ENCODE results near the gene TRAF6. TPM values are rescaled to one million over a fixed set of nuclear protein-coding genes. Genes with fewer than 3 reads are reported as not detected.

The TRAF6 gene
- total RNA-seq, 3 donors from 2014 or later, result 11.5 to 19.9 (median 16.8) TPM

- DNase-seq (ENCODE audit: low spot score in 2 of 2), result no peak
- Histone ChIP-seq H3K27ac (no peak overlapping the region), H3K4me1 (peaks cover 5 to 15% of the 10 kb centered on the region in 2 donors), H3K27me3 (no peaks in the 10 kb centered on the region), H3K9me3 (no peaks in the 10 kb centered on the region), H3K4me3 (no peak overlapping the region), H3K36me3 (no peaks in the 10 kb centered on the region)
- intact Hi-C loops (cut with DNase I; ENCODE audit: low total_unique reads), result no loop called here
- TF ChIP-seq CTCF (IDR thresholded peaks at IDR 0.05), result no peak
Observed at GRCh38 chr11:36446135-36446534, 63.9 kb downstream of the TRAF6 start.

GRCh38 chr11:36443661-36444060, 66.4 kb downstream of the TRAF6 start:
- Histone ChIP-seq H3K27ac (no peak overlapping the region), H3K27me3 (no peaks in the 10 kb centered on the region), H3K9me3 (no peaks in the 10 kb centered on the region), H3K4me3 (no peak overlapping the region), H3K36me3 (no peaks in the 10 kb centered on the region), H3K4me1 (peaks cover 0 to 7% of the 10 kb centered on the region in 2 donors)
- intact Hi-C loops (cut with DNase I; ENCODE audit: low total_unique reads), result no loop called here
- no peak for TF ChIP-seq POLR2AphosphoS5 (IDR thresholded peaks at IDR 0.05)
- TF ChIP-seq CTCF (IDR thresholded peaks at IDR 0.05), result no peak
- no peak for TF ChIP-seq POLR2A (IDR thresholded peaks at IDR 0.05)
- DNase-seq (ENCODE audit: low spot score in 2 of 2), result no peak

- Histone ChIP-seq H3K27ac (no peak overlapping the region), H3K9me3 (no peaks in the 10 kb centered on the region), H3K4me1 (no peaks in the 10 kb centered on the region), H3K27me3 (no peaks in the 10 kb centered on the region), H3K36me3 (no peaks in the 10 kb centered on the region), H3K4me3 (no peak overlapping the region)
- intact Hi-C loops (cut with DNase I; ENCODE audit: low total_unique reads), result no loop called here
- no peak for TF ChIP-seq CTCF (IDR thresholded peaks at IDR 0.05)
- no peak for TF ChIP-seq POLR2A (IDR thresholded peaks at IDR 0.05)
- no peak for TF ChIP-seq POLR2AphosphoS5 (IDR thresholded peaks at IDR 0.05)
- no peak for DNase-seq (ENCODE audit: low spot score in 2 of 2)
Observed at GRCh38 chr11:36441610-36442208, 68.4 kb downstream of the TRAF6 start.

GRCh38 chr11:36438126-36438525, 71.9 kb downstream of the TRAF6 start:
- intact Hi-C loops (cut with DNase I; ENCODE audit: low total_unique reads), result no loop called here
- DNase-seq (ENCODE audit: low spot score in 2 of 2), result no peak
- no peak overlapping the region for H3K4me3 ChIP-seq
- H3K4me1 ChIP-seq, result no peaks in the 10 kb centered on the region
- H3K27me3 ChIP-seq, result no peaks in the 10 kb centered on the region
- no peak for TF ChIP-seq POLR2AphosphoS5 (IDR thresholded peaks at IDR 0.05)
- no peak for TF ChIP-seq CTCF (IDR thresholded peaks at IDR 0.05)
- TF ChIP-seq POLR2A (IDR thresholded peaks at IDR 0.05), result no peak
- H3K36me3 ChIP-seq, result no peaks in the 10 kb centered on the region
- no peak overlapping the region for H3K27ac ChIP-seq
- H3K9me3 ChIP-seq, result no peaks in the 10 kb centered on the region

GRCh38 chr11:36437413-36437812, 72.7 kb downstream of the TRAF6 start:
- Histone ChIP-seq H3K4me3 (no peak overlapping the region), H3K27me3 (no peaks in the 10 kb centered on the region), H3K9me3 (no peaks in the 10 kb centered on the region), H3K27ac (no peak overlapping the region), H3K4me1 (no peaks in the 10 kb centered on the region), H3K36me3 (no peaks in the 10 kb centered on the region)
- DNase-seq (ENCODE audit: low spot score in 2 of 2), result no peak
- TF ChIP-seq POLR2AphosphoS5 (IDR thresholded peaks at IDR 0.05), result no peak
- TF ChIP-seq POLR2A (IDR thresholded peaks at IDR 0.05), result no peak
- TF ChIP-seq CTCF (IDR thresholded peaks at IDR 0.05), result no peak
- intact Hi-C loops (cut with DNase I; ENCODE audit: low total_unique reads), result no loop called here

Other genes starting within 250 kb of the TRAF6 start
- gene COMMD9, start 220.8 kb downstream of the TRAF6 start, total RNA-seq, result 10 to 100 TPM; 38.3 to 61.6 (median 53.6) TPM
- 10 to 100 TPM in 2 of 3 donors, 1 to 10 TPM in 1; 5.6 to 16.1 (median 16.0) TPM for gene PRR5L, start 214.0 kb downstream of the TRAF6 start, total RNA-seq
- gene RAG1, start 57.7 kb upstream of the TRAF6 start, total RNA-seq, result 1 to 10 TPM in 2 of 3 donors, under 1 TPM in 1; 0.32 to 1.5 (median 1.3) TPM
- gene IFTAP, start 84.2 kb upstream of the TRAF6 start, total RNA-seq, result 10 to 100 TPM; 14.7 to 26.6 (median 25.3) TPM
- not detected for gene RAG2, start 88.0 kb upstream of the TRAF6 start, total RNA-seq

Data from breast epithelium (tissue), 4 donors.